22Rv1 (cell line): ENCODE measurements around the gene ARFGAP1.
"Not testable (repeated sequence)": the region's sequence is repeated elsewhere in the genome, so short reads cannot be mapped to it uniquely, and the experiment has no call there.

ENCODE experiments used
- H3K27ac ChIP-seq: fragments of 450-650 bp; 2 replicates; pipeline ENCODE4 v1.5.1; 2017
- ZFX ChIP-seq: fragments of 450-650 bp; IDR thresholded peaks from 2 replicates; pipeline ENCODE4 v1.6.1; 2017; ENCODE audit warnings: antibody characterized with exemption, borderline replicate concordance
- TF ChIP-seq, protein P1 (sequence below): fragments of 450-650 bp; IDR thresholded peaks from 2 replicates; pipeline ENCODE4 v1.5.1; 2017; ENCODE audit warnings: mild to moderate bottlenecking

The ARFGAP1 gene

DNA sequence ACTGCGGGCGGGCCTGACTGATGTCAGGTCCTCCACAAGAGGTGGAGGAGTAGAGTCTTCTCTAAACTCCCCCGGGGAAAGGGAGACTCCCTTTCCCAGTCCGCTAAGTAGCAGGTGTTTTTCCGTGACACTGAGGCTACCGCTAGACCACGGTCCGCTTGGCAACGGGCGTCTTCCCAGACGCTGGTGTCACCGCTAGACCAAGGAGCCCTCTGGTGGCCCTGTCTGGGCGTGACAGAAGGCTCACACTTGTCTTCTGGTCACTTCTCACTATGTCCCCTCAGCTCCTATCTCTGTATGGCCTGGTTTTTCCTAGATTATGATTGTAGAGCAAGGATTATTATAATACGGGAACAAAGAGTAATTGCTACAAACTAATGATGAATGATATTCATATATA lies 21.3 kb upstream of the ARFGAP1 start:
- TF ChIP-seq, protein P1, sequence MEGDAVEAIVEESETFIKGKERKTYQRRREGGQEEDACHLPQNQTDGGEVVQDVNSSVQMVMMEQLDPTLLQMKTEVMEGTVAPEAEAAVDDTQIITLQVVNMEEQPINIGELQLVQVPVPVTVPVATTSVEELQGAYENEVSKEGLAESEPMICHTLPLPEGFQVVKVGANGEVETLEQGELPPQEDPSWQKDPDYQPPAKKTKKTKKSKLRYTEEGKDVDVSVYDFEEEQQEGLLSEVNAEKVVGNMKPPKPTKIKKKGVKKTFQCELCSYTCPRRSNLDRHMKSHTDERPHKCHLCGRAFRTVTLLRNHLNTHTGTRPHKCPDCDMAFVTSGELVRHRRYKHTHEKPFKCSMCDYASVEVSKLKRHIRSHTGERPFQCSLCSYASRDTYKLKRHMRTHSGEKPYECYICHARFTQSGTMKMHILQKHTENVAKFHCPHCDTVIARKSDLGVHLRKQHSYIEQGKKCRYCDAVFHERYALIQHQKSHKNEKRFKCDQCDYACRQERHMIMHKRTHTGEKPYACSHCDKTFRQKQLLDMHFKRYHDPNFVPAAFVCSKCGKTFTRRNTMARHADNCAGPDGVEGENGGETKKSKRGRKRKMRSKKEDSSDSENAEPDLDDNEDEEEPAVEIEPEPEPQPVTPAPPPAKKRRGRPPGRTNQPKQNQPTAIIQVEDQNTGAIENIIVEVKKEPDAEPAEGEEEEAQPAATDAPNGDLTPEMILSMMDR = peak; percentile 46
- not testable (repeated sequence) for H3K27ac ChIP-seq

DNA sequence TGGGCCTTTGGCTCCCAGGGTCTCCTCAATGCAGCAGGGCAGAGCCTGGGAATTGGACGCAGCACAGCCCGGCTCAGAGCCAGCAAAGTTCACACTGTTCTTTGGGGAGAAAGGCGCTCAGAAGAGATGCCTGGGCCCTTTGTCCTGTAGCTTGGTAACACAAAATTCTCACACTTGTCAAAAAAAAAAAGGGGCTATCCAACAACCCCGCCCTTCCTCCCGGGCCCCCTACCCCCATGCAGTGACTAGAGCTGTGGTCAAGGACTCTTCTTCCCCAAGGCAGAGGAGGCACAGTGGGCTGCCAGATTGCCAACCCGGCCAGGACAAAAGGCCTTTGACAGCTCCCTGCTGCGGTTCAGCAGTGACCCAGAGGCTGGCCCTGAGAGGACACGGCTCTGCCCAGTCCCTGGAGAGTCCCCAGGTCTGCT lies 20.3 kb upstream of the ARFGAP1 start:
- no peak for TF ChIP-seq ZFX
- H3K27ac ChIP-seq = no peak overlapping the region

DNA sequence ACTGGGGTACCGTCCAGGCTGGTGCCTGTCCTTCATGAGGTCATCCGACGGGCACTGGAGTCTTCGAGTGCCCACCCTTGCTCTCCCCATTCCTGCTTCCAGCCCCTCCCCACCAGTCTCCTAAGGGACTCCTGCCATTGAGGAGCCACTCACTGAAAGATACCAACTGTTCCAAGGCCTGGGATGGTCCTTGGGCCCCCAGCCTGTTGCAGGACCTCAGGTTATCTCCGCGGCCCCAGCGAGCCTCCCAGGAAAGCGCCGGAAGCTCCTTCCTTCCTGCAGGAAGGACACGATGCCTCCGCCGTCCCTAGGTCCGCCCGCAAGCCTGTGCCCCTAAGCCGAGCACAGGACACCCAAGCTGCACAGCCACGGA lies 19.6 kb upstream of the ARFGAP1 start:
- H3K27ac ChIP-seq = no peak overlapping the region
- no peak for TF ChIP-seq ZFX
- TF ChIP-seq, protein P1 = no peak

DNA sequence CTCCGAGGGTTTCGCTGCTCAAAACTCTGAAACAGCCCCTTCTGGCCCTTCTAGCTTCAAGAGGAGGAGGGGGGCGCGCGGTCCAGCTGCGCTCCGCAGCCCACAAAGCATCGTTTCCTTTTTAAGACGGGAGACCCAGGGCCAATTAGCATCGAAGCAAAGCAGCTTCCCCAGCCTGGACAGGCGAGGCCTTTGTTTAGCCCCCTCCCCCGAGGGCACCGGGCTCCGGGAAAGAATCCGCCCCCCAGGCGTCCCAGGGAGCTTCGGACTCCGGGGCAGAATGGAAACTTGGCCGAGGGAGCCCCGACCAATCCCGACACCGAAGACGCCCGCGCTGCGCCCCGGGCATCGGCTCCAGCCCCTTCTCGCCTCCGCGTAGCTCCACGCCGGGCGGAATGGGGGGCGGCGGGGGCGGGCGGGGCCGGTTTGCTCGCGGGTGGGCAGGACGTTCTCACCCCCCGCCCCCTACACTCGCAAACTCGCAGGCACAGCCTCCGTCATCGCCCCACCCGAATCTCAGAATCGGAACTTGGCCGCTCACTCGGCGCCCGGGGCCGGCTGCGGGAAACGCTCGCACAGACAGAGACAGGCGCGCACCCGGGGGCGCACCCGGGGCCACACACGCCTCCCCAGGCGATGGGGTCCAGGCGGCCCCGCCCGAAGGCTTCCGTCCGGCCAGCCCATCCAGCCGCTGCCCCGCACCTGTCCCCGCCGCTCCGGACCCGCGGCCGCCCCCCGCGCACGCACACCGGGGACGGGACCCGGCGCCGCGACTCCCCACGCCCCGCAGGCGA lies 19.0 kb upstream of the ARFGAP1 start:
- no peak overlapping the region for H3K27ac ChIP-seq

DNA sequence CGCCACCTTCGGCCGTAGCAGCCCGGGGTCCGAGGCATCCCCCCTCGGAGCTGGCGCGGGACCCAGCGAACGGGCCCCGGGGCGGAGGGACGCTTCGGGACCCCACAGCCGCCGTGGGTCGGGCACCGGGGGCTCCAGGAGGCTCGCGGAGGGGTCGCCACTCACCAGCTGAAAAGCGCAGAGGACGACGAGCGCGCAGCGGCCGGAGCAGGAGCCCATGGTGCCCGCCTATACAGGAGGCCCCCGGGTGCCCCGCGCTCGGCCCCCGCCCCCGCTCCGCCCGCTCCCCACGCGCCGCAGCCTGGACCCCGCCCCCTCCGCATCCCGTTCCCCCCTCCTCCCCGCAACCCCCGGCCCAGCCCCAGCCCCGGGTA lies 18.4 kb upstream of the ARFGAP1 start, which contains the start of gene NKAIN4:
Gene NKAIN4 (minus strand): TSS at position 232 of the 374 bp plus-strand sequence. CDS start 13 bp downstream, at position 219.
- TF ChIP-seq ZFX = no peak
- TF ChIP-seq, protein P1 = no peak
- H3K27ac ChIP-seq = no peak within 1 kb of the TSS

More for the DNA sequence above, 19.0 kb upstream of the ARFGAP1 start:
- TF ChIP-seq ZFX = no peak

DNA sequence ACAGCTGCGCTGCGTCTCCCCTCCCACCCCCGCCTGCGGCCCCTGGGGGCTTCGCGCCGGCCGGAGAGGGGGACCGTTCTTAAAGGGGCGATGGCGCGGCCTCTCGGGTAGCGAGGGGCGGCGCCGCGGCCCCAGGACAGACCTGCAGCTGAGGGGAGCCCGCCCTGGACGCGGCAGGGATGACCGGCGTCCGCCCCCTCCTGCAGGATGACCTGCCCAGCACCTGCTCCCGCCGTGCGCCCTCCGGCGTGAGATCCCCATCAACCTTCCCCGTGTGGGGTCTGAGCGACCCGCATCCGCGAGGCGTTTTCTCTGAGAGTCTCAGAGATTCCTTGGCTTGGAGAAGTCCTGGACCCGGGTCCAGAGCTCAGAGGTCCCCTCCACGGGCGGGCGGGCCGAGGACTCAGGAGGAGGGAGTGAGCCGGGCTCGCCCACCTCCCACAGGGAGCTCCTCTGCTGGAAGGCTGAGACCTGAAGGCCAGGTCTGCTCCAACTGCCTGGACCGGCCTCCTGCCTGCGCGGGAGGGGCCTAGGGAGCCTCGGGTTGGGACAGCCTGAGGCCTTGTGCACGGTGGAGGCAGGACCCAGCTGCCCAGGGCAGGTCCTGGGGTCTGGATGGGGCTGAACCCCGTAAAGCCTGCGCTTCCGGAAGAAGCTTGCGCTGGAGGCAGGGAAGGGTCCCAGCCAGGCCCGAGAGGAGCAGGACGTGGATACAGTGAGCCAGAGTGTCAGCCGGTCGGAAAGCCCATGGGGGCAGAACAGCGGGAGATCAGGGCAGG lies 17.8 kb upstream of the ARFGAP1 start:
- H3K27ac ChIP-seq = no peak overlapping the region
- TF ChIP-seq, protein P1 = peak; percentile 15; the same call in 1 of the 2 replicates
- no peak for TF ChIP-seq ZFX

DNA sequence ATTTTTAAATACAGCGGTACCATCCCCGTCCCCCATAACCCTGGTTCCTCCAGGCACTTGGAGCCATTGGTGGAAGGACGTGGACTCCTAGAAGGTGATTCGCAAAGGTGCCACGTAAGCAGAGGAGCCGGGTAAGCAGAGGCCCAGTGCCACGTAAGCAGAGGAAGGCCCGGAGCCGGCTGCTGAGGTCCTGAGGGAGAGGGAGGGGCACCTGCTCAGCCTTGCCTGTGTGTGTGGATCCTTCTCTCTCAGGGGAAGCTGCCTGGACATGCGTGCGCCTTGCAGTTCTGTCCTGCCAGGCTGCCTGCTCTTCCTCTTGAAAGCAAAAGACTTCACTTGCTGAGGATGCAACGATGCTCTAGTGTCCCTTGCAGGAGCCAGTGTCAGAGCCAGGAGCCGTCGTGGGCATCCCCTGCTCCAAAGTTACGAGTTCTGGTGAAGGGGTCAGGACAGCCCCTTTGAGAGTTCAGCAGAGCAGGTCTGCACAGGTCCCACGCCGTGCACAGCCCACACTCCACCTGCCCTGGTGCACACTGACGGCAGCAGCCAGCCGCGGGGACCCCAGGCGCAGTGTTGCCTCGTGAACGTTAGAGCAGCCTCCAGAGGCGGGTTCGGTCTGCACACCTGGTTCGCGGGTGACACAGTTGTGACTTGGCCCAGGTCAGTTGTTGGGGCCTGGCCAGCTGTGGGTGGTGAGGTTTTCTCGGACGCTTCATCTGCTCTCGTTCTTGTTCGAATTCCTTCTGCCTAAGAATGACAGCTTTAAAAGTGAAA lies 16.5 kb upstream of the ARFGAP1 start:
- TF ChIP-seq, protein P1 = no peak
- no peak for TF ChIP-seq ZFX
- no peak overlapping the region for H3K27ac ChIP-seq
